Mucosa of descending colon (tissue), 3 donors: ENCODE measurements around the gene USP44. TPM values are rescaled to one million over a fixed set of nuclear protein-coding genes. Genes with fewer than 3 reads are reported as not detected.

Experiments used
- ATAC-seq: fragments of 200-7000 bp; cut with Tn5 transposase; one replicate; pipeline ENCODE4 v1.9.1; 2020; ENCODE audit warnings: mild to moderate bottlenecking, moderate library complexity
- DNase-seq, 3 donors: peaks; one replicate each; pipeline ENCODE4 v3.0.0-alpha.2; 2020
- H3K36me3 ChIP-seq: fragments of 200-600 bp; one replicate; pipeline ENCODE4 v1.8.0; 2021; ENCODE audit warnings: low read depth, mild to moderate bottlenecking
- H3K4me1 ChIP-seq: fragments of 200-600 bp; one replicate; pipeline ENCODE4 v1.8.0; 2021; ENCODE audit warnings: low read depth, mild to moderate bottlenecking
- H3K4me3 ChIP-seq: fragments of 200-600 bp; one replicate; pipeline ENCODE4 v1.8.0; 2021; ENCODE audit warnings: mild to moderate bottlenecking
- H3K9me3 ChIP-seq: fragments of 200-600 bp; one replicate; pipeline ENCODE4 v1.8.0; 2021; ENCODE audit warnings: mild to moderate bottlenecking
- intact Hi-C, 2 donors: fragments of 100-400 bp; cut with DNase I in 1 of 2; cut with micrococcal nuclease in 1 of 2; formaldehyde crosslinking; loops; one replicate each; pipeline versions ENCODE4 v1.11.0 to v1.11.1; 2022; cut with DNase I, micrococcal nuclease
- total RNA-seq, 3 donors: library from RNA; stranded (reverse); fragmentation: NEBNext Ultra II Directional in 2 of 3; extraction: Animal tissue kit (Norgen Biotek cat#: 25700) in 2 of 3; gene quantifications; one replicate each; pipeline versions ENCODE4 v1.2.1 to v1.2.4, GENCODE V29; 2021 to 2023
- TF ChIP-seq, protein P1 (sequence below): fragments of 200-600 bp; IDR thresholded peaks from one replicate; pipeline ENCODE4 v1.8.0; 2022; ENCODE audit warnings: antibody characterized with exemption, mild to moderate bottlenecking
- donor health status: DM: no; HTN: no; CAD: no; lungs with moderate emphysema.
- donor health status: DM: no; HTN: no; CAD: no.
- donor health status: DM: no; HTN: yes; CAD: no.

USP44 gene
- total RNA-seq, 3 donors from 2014 or later: 0.20 to 1.7 (median 0.53) TPM

DNA sequence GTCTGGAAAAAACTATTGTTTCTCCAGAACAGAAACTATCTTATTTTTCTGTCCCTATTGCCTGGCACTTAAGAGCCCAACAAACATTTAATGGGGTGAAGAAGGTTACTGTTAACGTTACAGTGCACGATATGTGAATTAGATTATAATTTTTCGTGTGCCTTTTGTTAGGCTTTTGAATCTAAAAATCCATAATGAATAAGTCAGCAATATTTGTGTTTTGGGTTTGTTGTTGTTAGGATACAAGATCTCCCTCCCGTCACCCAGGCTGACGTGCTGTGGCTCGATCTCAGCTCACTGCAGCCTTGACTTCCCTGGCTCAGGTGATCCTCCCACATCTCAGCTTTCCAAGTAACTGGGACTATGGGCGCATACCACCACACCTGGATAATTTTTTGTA, 69.4 kb downstream of the USP44 start:
- intact Hi-C loops: no loop called here
- no peaks in the 10 kb centered on the region for H3K36me3 ChIP-seq
- TF ChIP-seq, protein P1, sequence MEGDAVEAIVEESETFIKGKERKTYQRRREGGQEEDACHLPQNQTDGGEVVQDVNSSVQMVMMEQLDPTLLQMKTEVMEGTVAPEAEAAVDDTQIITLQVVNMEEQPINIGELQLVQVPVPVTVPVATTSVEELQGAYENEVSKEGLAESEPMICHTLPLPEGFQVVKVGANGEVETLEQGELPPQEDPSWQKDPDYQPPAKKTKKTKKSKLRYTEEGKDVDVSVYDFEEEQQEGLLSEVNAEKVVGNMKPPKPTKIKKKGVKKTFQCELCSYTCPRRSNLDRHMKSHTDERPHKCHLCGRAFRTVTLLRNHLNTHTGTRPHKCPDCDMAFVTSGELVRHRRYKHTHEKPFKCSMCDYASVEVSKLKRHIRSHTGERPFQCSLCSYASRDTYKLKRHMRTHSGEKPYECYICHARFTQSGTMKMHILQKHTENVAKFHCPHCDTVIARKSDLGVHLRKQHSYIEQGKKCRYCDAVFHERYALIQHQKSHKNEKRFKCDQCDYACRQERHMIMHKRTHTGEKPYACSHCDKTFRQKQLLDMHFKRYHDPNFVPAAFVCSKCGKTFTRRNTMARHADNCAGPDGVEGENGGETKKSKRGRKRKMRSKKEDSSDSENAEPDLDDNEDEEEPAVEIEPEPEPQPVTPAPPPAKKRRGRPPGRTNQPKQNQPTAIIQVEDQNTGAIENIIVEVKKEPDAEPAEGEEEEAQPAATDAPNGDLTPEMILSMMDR: no peak
- no peak for ATAC-seq
- H3K9me3 ChIP-seq: no peaks in the 10 kb centered on the region
- H3K4me1 ChIP-seq: no peaks in the 10 kb centered on the region
- DNase-seq: no peak
- no peak overlapping the region for H3K4me3 ChIP-seq

DNA sequence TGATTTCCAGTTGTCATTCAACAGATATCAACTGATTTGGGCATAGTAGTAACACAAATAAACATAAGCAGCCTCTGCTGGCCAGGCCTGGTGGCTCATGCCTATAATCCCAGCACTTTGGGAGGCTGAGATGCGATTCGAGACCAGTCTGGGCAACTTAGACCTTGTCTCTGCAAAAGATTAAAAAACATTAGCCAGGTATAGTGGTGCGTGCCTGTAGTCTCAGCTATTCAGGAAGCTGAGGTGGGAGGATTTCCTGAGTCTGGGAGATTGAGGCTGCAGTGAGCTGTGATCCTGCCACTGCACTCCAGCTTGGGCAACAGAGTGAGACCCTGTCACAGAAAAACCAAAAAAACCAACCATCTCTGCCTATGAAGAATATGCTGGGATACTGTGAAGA, 70.2 kb downstream of the USP44 start:
- ATAC-seq (no peak), DNase-seq (no peak)
- intact Hi-C loops: no loop called here
- no peaks in the 10 kb centered on the region for H3K36me3 ChIP-seq
- H3K4me1 ChIP-seq: no peaks in the 10 kb centered on the region
- TF ChIP-seq, protein P1: no peak
- no peak overlapping the region for H3K4me3 ChIP-seq
- H3K9me3 ChIP-seq: no peaks in the 10 kb centered on the region

DNA sequence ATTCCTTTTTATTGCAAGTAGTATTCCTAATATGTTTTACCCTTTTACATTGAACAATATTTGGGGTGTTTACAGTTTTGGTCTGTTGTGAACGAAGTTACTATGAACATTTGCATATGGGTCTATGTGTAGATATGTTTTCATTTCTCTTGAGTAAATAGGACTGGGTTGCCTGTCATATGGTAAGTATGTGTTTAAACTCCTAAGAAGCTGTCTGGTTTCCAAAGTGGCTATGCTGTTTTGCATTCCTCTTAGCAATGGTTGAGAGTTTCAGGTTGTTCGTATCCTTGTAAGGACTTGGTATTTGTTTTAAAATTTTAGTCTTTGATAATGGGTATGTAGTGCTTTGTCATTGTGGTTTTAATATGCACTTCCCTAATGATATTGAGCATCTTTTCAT, 71.0 kb downstream of the USP44 start:
- DNase-seq (no peak), ATAC-seq (no peak)
- peaks cover 4% of the 10 kb centered on the region for H3K4me1 ChIP-seq

DNA sequence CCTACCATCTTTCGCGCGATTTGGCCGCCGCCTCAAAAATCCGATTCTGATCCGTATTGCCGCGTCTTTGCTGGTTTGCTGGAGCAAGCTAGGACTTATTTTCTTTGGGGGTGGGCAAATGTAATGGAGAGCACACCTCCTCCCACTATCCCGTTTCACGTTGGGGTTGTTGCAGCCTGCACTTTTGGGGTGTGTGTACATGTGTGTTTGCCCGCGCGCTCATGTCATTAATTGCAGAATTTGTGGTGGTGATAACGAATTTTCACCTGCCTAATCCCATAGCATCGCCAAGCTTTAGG, 76.7 kb downstream of the USP44 start:
- no peak for ATAC-seq
- no peak for DNase-seq
- Histone ChIP-seq H3K4me1 (peaks cover 9% of the 10 kb centered on the region), H3K9me3 (no peaks in the 10 kb centered on the region), H3K36me3 (no peaks in the 10 kb centered on the region), H3K4me3 (peak overlapping the region; percentile 85)
- TF ChIP-seq, protein P1: no peak
- intact Hi-C loops: no loop called here

More for the DNA sequence above, 71.0 kb downstream of the USP44 start:
- Histone ChIP-seq H3K9me3 (no peaks in the 10 kb centered on the region), H3K4me3 (no peak overlapping the region), H3K36me3 (no peaks in the 10 kb centered on the region)
- intact Hi-C loops: no loop called here
- TF ChIP-seq, protein P1: no peak

DNA sequence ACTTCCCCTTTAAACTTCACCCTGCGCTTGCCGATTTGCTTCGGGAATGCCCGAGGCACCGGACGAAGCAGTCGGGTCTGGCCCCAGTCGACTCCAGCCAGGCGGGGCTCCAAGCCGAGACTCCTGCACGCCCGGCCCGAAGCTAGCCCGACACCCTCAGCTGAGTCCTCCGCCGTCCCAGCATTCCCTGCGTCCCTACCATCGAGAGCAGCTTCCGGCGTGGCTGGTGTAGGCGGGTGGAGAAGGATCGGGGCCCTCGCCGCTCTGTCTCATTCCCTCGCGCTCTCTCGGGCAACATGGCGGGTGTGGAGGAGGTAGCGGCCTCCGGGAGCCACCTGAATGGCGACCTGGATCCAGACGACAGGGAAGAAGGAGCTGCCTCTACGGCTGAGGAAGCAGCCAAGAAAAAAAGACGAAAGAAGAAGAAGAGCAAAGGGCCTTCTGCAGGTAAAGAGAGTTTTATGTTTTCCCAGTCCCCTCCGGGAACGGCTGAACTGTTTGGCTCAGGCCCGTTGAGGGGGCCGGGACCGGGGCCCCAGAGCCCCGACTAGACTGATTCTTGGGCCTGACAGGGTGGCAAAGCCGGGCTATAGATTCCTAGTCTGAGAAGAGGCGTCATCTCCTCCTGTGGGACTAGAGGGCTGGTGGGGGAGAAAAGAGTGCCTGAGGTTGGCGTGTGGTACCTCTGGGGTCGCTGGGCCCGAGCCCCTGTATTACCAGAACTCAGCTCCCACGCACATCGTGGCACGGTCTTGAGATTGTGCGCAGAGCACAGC, 77.2 kb downstream of the USP44 start, which contains the start of gene METAP2:
METAP2 (plus strand) TSS at position 269 of the 776 bp plus-strand sequence; CDS start at position 297, 28 bp downstream.
- TF ChIP-seq, protein P1: no peak
- Histone ChIP-seq H3K4me3 (peak within 1 kb of the TSS; percentile 85), H3K9me3 (no peaks in the 10 kb centered on the region), H3K36me3 (no peaks in the 10 kb centered on the region), H3K4me1 (peaks cover 9% of the 10 kb centered on the region)
- ATAC-seq: peak; percentile 99
- DNase-seq: peak; percentile 97
- intact Hi-C loops: no loop called here
